ENCODE measurements around the gene MAGI2.

MAGI2 gene

GRCh38 chr7:78063758-78064157 lies 1389.7 kb downstream of the MAGI2 start:
- no peak for TF ChIP-seq CTCF (IDR thresholded peaks at IDR 0.05; ENCODE audit: insufficient read depth, low read length, missing control alignments)
- DNase-seq (ENCODE audit: low read depth, low spot score) = no peak
- H3K4me3 ChIP-seq (ENCODE audit: low read depth, low read length) = no peak overlapping the region
- POLR2A ChIA-PET = no interaction called here
- CTCF ChIA-PET = interaction anchor here (0.7 kb wide), 1 partner anchor 63 kb away, joined by 3 read pairs; no protein-coding TSS in a partner anchor

GRCh38 chr7:78062214-78062613 lies 1391.3 kb downstream of the MAGI2 start:
- DNase-seq (ENCODE audit: low read depth, low spot score) = no peak
- POLR2A ChIA-PET = no interaction called here
- CTCF ChIA-PET = no interaction called here
- no peak for TF ChIP-seq CTCF (IDR thresholded peaks at IDR 0.05; ENCODE audit: insufficient read depth, low read length, missing control alignments)
- no peak overlapping the region for H3K4me3 ChIP-seq (ENCODE audit: low read depth, low read length)

- ChIA-PET CTCF (no interaction called here), POLR2A (no interaction called here)
- no peak overlapping the region for H3K4me3 ChIP-seq (ENCODE audit: low read depth, low read length)
- DNase-seq (ENCODE audit: low read depth, low spot score) = no peak
- TF ChIP-seq CTCF (IDR thresholded peaks at IDR 0.05; ENCODE audit: insufficient read depth, low read length, missing control alignments) = no peak
Measured at GRCh38 chr7:78057571-78057970, 1395.9 kb downstream of the MAGI2 start.

- CTCF ChIA-PET = interaction anchor here (0.7 kb wide), 1 partner anchor 23 kb away, joined by 3 read pairs; no protein-coding TSS in a partner anchor
- TF ChIP-seq CTCF (IDR thresholded peaks at IDR 0.05; ENCODE audit: insufficient read depth, low read length, missing control alignments) = no peak
- POLR2A ChIA-PET = no interaction called here
- DNase-seq (ENCODE audit: low read depth, low spot score) = no peak
- no peak overlapping the region for H3K4me3 ChIP-seq (ENCODE audit: low read depth, low read length)
Measured at GRCh38 chr7:78055599-78055998, 1397.9 kb downstream of the MAGI2 start.

- POLR2A ChIA-PET = no interaction called here
- no peak overlapping the region for H3K4me3 ChIP-seq (ENCODE audit: low read depth, low read length)
- no peak for DNase-seq (ENCODE audit: low read depth, low spot score)
- CTCF ChIA-PET = interaction anchor here (0.6 kb wide), 1 partner anchor 31 kb away, joined by 3 read pairs; no protein-coding TSS in a partner anchor
- TF ChIP-seq CTCF (IDR thresholded peaks at IDR 0.05; ENCODE audit: insufficient read depth, low read length, missing control alignments) = no peak
Measured at GRCh38 chr7:78055001-78055573, 1398.4 kb downstream of the MAGI2 start.

- no peak for DNase-seq (ENCODE audit: low read depth, low spot score)
- ChIA-PET CTCF (no interaction called here), POLR2A (no interaction called here)
- no peak for TF ChIP-seq CTCF (IDR thresholded peaks at IDR 0.05; ENCODE audit: insufficient read depth, low read length, missing control alignments)
- H3K4me3 ChIP-seq (ENCODE audit: low read depth, low read length) = no peak overlapping the region
Measured at GRCh38 chr7:78052112-78052511, 1401.4 kb downstream of the MAGI2 start.
